Activated gamma-delta T cell treated with anti-CD3 and anti-CD28 coated beads, Interleukin-2, amount 50 U/mL, for 16 hours (primary cell): ENCODE measurements around the gene AGXT.
A peak's percentile ranks its signal among the peaks of the same experiment; 100 is the strongest.

ENCODE experiments used
- DNase-seq: peaks from one replicate; pipeline ENCODE4 v3.0.0-alpha.2; 2020; ENCODE audit warnings: low read depth

Gene AGXT

GRCh38 chr2:240899468-240899865 is 30.8 kb downstream of the AGXT start:
- no peak for DNase-seq

- DNase-seq = no peak
These were observed 31.7 kb downstream of the AGXT start for GRCh38 chr2:240900141-240900860.

GRCh38 chr2:240901986-240902614 is 33.5 kb downstream of the AGXT start:
- no peak for DNase-seq

- DNase-seq = no peak
These were observed 34.0 kb downstream of the AGXT start for GRCh38 chr2:240902615-240903041.

- DNase-seq = no peak
These were observed 34.8 kb downstream of the AGXT start for GRCh38 chr2:240903191-240904060.

GRCh38 chr2:240904216-240905175 is 35.9 kb downstream of the AGXT start:
- DNase-seq = no peak

- DNase-seq = no peak
These were observed 36.7 kb downstream of the AGXT start for GRCh38 chr2:240905176-240905781.

GRCh38 chr2:240906141-240906910 is 37.7 kb downstream of the AGXT start, which contains the start of gene CROCC2:
Gene CROCC2 (plus strand): TSS chr2:240906336. CDS start chr2:240906514, 178 bp downstream.
- no peak for DNase-seq

- no peak for DNase-seq
These were observed 38.4 kb downstream of the AGXT start for GRCh38 chr2:240906911-240907590.

GRCh38 chr2:240909216-240909974 is 40.8 kb downstream of the AGXT start:
- no peak for DNase-seq

- no peak for DNase-seq
These were observed 43.1 kb downstream of the AGXT start for GRCh38 chr2:240911641-240912265.

GRCh38 chr2:240912878-240913809 is 44.5 kb downstream of the AGXT start:
- DNase-seq = no peak

- peak; percentile 38 for DNase-seq
These were observed 45.4 kb downstream of the AGXT start for GRCh38 chr2:240913810-240914644.

GRCh38 chr2:240914645-240915525 is 46.3 kb downstream of the AGXT start:
- no peak for DNase-seq
